Fibroblast of mammary gland (primary cell): Measurements from ENCODE around the gene EIF2B4.
A peak's percentile ranks its signal among the peaks of the same experiment; 100 is the strongest.
"Not testable (repeated sequence)": the region's sequence is repeated elsewhere in the genome, so short reads cannot be mapped to it uniquely, and the experiment has no call there.

Source experiments
- DNase-seq: peaks from one replicate; pipeline ENCODE4 v3.0.0-alpha.2; 2010; ENCODE audit warnings: low read depth
- H3K4me3 ChIP-seq: 2 replicates; pipeline ENCODE4 v1.5.1; 2011; ENCODE audit warnings: low read depth, mild to moderate bottlenecking, low read length, moderate library complexity; ENCODE audit not compliant: control insufficient read depth
- TF ChIP-seq, protein P1 (sequence below): conservative IDR thresholded peaks from 2 replicates; pipeline ENCODE4 v1.5.1; 2011; ENCODE audit warnings: low read depth, low read length, inconsistent platforms; ENCODE audit not compliant: control insufficient read depth, insufficient read depth

Gene EIF2B4

DNA sequence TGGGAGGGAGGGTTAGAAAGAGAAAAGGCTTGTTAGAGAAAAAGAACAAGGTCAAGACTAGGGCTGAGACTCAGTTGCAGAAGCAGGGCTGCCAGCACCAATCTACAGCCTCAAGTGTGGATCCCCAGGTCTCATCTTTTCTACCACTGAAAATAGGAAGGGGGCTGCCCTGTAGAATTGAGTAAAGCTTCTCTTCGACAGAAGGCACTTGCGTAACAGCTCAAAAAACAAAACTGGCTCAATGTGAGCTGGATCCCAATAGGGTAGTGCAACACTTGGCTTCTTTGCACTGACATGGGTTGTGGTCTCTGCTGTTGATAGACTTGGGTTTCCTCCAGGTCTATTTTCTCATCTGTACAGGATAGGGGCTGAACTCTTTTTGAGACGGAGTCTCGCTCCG is 45.4 kb downstream of the EIF2B4 start:
- TF ChIP-seq, protein P1, sequence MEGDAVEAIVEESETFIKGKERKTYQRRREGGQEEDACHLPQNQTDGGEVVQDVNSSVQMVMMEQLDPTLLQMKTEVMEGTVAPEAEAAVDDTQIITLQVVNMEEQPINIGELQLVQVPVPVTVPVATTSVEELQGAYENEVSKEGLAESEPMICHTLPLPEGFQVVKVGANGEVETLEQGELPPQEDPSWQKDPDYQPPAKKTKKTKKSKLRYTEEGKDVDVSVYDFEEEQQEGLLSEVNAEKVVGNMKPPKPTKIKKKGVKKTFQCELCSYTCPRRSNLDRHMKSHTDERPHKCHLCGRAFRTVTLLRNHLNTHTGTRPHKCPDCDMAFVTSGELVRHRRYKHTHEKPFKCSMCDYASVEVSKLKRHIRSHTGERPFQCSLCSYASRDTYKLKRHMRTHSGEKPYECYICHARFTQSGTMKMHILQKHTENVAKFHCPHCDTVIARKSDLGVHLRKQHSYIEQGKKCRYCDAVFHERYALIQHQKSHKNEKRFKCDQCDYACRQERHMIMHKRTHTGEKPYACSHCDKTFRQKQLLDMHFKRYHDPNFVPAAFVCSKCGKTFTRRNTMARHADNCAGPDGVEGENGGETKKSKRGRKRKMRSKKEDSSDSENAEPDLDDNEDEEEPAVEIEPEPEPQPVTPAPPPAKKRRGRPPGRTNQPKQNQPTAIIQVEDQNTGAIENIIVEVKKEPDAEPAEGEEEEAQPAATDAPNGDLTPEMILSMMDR: no peak
- H3K4me3 ChIP-seq: no peak overlapping the region
- no peak for DNase-seq

- peak; percentile 12 for DNase-seq
- H3K4me3 ChIP-seq: peak overlapping the region; percentile 99
- TF ChIP-seq, protein P1: no peak
Measured at GRCh38 chr2:27323596-27324285, 46.4 kb downstream of the EIF2B4 start.

DNA sequence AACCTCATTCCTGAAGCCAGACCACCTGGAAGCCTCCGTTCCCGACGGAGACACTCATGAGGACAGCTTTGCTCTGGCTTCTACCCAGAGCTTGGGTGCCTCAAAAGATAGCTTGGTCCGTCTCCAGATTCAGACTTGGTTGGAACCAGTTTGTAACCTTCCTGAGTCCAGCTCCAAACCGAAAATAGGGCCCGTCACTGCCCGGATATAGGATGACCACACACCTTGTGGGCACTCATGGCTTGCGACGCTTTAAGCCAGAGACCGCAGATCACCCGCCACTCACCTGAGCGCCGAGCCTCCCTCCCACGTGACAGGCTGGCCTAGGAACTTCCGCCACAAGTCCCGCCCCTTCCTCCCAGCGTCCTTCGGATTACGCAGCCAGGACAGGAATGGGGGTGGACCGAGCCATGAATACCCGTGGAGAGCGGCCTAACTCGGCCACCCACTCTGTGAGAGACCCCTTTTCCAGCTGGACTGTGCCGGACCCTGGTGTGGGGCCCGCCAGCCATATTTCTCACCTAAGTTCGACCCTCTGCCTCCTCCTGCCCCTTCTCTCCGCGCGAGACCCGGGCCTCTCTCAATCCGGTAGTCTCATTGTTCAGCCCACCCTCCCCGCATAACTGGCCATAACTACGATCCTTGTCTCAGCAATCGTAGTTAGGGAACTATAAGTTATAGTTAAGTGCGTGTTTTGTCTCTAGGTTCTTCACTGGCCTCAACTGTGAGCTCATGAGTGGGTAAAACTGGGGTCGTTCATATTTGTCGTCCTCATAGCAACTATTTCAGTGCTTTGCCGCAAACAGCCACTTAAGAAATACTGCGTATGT is 47.2 kb downstream of the EIF2B4 start, which contains the start of gene MPV17:
TSS of gene MPV17 (minus strand) at position 332 of the 830 bp plus-strand sequence. CDS start 580 bp downstream, outside the sequence.
- H3K4me3 ChIP-seq: peak within 1 kb of the TSS; percentile 99
- TF ChIP-seq, protein P1: no peak
- peak; percentile 90 for DNase-seq

- peak overlapping the region; percentile 99 for H3K4me3 ChIP-seq
- TF ChIP-seq, protein P1: no peak
- DNase-seq: peak; percentile 32
Measured at GRCh38 chr2:27322301-27322765, 47.8 kb downstream of the EIF2B4 start.

DNA sequence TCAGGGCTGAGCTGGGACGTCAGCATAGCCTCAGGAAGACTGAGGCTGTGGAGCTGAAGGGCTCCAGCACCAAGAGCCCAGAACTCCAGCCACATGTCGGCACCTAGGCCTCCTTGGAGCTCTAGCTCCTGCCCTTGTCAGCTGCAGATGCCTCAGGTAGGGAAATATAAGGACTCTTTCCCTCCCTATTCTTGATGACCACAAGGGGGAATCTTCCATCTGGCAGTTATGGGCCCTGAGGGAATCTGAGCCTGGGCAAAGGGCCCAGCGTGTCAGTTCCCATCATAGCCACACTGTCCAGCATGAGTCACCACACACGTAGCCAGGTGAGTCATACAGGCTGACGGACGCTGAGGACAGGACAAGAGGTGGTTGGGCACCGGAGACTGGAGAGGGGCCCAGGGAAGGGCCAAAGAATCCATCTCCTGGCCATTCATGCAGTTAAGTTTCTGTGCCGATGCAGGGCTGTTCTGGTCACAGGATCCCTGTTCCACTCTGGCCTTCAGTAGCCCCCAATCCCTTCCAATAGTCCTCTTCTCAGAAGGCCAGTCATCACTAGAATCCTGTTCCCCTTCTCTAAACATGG is 49.1 kb downstream of the EIF2B4 start:
- peak; percentile 100 for DNase-seq
- peak overlapping the region; percentile 9 for H3K4me3 ChIP-seq
- TF ChIP-seq, protein P1: peak; percentile 78

DNA sequence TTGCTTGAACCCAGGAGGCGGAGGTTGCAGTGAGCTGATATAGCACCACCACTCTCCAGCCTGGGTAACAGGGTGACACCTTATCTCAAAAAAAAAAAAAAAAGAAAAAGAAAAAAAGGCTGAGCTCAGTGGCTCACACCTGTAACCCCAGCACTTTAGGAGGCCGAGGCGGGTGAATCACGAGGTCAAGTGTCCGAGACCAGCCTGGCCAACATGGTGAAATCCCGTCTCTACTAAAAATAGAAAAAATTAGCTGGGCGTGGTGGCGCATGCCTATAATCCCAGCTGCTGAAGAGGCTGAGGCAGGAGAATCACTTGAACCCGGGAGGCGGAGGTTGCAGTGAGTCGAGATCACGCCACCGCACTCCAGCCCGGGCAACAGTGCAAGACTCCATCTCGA is 50.3 kb downstream of the EIF2B4 start:
- not testable (repeated sequence) for DNase-seq

More for the DNA sequence above, 50.3 kb downstream of the EIF2B4 start:
- not testable (repeated sequence) for H3K4me3 ChIP-seq
